GM12865 (cell line): ENCODE data around the gene ATRN.

Experiments used
- DNase-seq: peaks from one replicate; pipeline ENCODE4 v3.0.0; 2010; ENCODE audit warnings: low read depth
- H3K4me3 ChIP-seq: 2 replicates; pipeline ENCODE4 v1.5.1; 2011; ENCODE audit warnings: mild to moderate bottlenecking, low read depth, low read length, control low read depth
- CTCF ChIP-seq: IDR thresholded peaks from 2 replicates; pipeline ENCODE4 v1.5.1; 2011; ENCODE audit warnings: low read length, control low read depth, low read depth, inconsistent platforms; ENCODE audit not compliant: insufficient read depth; ENCODE audit errors: missing control alignments

ATRN gene

DNA sequence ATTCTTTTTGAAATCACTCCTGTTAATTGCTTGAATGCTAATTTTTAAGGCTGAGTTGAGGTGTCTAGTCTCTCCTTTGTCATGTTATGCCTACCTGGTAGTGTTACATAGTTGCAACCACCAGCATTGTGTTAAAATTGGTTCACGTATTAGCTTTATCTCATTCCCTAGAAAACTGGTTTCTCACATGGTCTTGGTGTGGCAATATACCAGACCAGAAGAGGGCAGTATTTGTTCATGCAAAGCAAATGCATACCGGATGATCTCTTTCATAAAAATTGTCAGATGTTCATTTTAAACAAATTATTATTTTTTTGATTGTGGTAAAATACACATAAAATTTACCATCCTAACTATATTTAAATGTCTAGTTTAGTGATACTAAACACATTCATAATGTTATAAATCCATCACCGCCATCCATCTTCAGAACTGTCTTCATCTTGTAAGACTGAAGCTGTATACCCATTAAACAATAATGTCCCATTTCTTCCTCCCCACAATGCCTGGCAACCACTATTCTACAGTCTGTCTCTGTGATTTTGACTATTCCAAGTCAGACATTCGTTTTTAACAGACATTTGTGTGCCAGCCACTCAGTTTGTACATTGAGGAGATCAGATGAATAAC, 92.8 kb downstream of the ATRN start:
- peak; percentile 47 for DNase-seq
- peak; percentile 57 for TF ChIP-seq CTCF

GRCh38 chr20:3565851-3566250, 95.0 kb downstream of the ATRN start:
- DNase-seq, result no peak
- H3K4me3 ChIP-seq, result no peak overlapping the region
- TF ChIP-seq CTCF, result no peak

More for the DNA sequence above, 92.8 kb downstream of the ATRN start:
- no peak overlapping the region for H3K4me3 ChIP-seq

DNA sequence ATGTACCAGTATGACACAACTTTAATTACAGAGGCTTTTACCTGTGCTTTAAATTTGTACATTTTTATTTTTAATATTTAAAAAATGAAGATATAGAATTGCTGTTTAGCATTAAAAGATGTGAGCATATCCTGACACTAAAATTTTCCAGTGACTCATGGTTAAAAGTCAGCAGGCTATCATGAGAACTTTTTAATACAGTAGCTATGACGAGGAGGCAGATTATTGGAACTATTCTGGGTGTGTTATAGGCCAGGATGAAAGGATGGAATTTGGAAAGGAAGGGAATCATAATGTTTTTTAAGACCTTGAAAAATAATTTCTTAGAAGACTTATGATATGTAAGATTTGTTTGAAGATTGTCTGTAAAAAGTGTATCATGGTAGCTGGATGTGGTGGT, 101.3 kb downstream of the ATRN start:
- no peak overlapping the region for H3K4me3 ChIP-seq
- DNase-seq, result no peak
- no peak for TF ChIP-seq CTCF

GRCh38 chr20:3576363-3576762, 105.5 kb downstream of the ATRN start:
- no peak for TF ChIP-seq CTCF
- H3K4me3 ChIP-seq, result no peak overlapping the region
- no peak for DNase-seq

- TF ChIP-seq CTCF, result no peak
- DNase-seq, result no peak
- no peak overlapping the region for H3K4me3 ChIP-seq
Observed at GRCh38 chr20:3577366-3577765, 106.5 kb downstream of the ATRN start.

GRCh38 chr20:3580412-3580811, 109.6 kb downstream of the ATRN start:
- DNase-seq, result no peak
- no peak overlapping the region for H3K4me3 ChIP-seq
- TF ChIP-seq CTCF, result no peak

GRCh38 chr20:3583765-3584164, 112.9 kb downstream of the ATRN start:
- DNase-seq, result no peak
- no peak for TF ChIP-seq CTCF
- H3K4me3 ChIP-seq, result no peak overlapping the region
